SK-N-SH (cell line): ENCODE results near the gene CLCN1. TPM values are rescaled to one million over a fixed set of nuclear protein-coding genes. Genes with fewer than 3 reads are reported as not detected.
A peak's percentile ranks its signal among the peaks of the same experiment; 100 is the strongest.

Experiments
- CTCF ChIA-PET: fragments of 300-600, 350-600 bp; formaldehyde crosslinking; extraction: SDS; loops from one replicate; lab custom pipeline; 2021; lab: Yijun Ruan, JAX
- POLR2A ChIA-PET: fragments of 350-600 bp; sonication (Branson Sonifier 250); formaldehyde crosslinking; extraction: SDS; loops from one replicate; lab custom pipeline; 2020; ENCODE audit warnings: antibody characterized with exemption, inconsistent platforms; lab: Yijun Ruan, JAX
- DNase-seq: peaks from one replicate; pipeline ENCODE4 v3.0.0; 2012
- H2AFZ ChIP-seq: fragments of 200-600 bp; sonication (generic); 2 replicates; pipeline ENCODE4 v1.8.1; 2016; ENCODE audit warnings: antibody characterized with exemption, mild to moderate bottlenecking, low read depth
- H3F3A ChIP-seq: fragments of 200-600 bp; sonication (generic); replicated peaks from 2 replicates; pipeline ENCODE3; 2016; ENCODE audit warnings: antibody characterized with exemption, mild to moderate bottlenecking; ENCODE audit not compliant: insufficient read depth
- H3K27ac ChIP-seq, 2 experiments: fragments of 200-500 bp in 1 of 2; fragments of 200-600 bp in 1 of 2; sonication (Bioruptor generic) in 1 of 2; sonication (generic), shearing (Covaris generic) in 1 of 2; 2 replicates each; pipeline versions ENCODE4 v1.5.1 to v1.6.1; 2014 to 2016; ENCODE audit warnings: low read depth in 2 of 2, inconsistent platforms in 1 of 2, low read length in 1 of 2, mild to moderate bottlenecking in 1 of 2, mixed read lengths in 1 of 2
- H3K27me3 ChIP-seq: fragments of 200-600 bp; sonication (generic), shearing (Covaris generic); 2 replicates; pipeline ENCODE4 v1.6.1; 2016; ENCODE audit warnings: mixed run types; ENCODE audit not compliant: insufficient read depth
- H3K36me3 ChIP-seq, 2 experiments: fragments of 200-500 bp in 1 of 2; fragments of 200-600 bp in 1 of 2; sonication (Bioruptor generic) in 1 of 2; sonication (generic) in 1 of 2; replicated peaks in 1 of 2; 2 replicates each; pipeline versions ENCODE3 to v1.5.1; 2014 to 2016; ENCODE audit warnings: low read length in 1 of 2, mild to moderate bottlenecking in 1 of 2; ENCODE audit not compliant: insufficient read depth in 2 of 2, control insufficient read depth in 1 of 2
- H3K4me1 ChIP-seq, 2 experiments: fragments of 200-500 bp in 1 of 2; fragments of 200-600 bp in 1 of 2; sonication (Bioruptor generic) in 1 of 2; sonication (generic), shearing (Covaris generic) in 1 of 2; 2 replicates each; pipeline versions ENCODE4 v1.5.1 to v1.6.1; 2014 to 2016; ENCODE audit warnings: low read depth in 1 of 2, low read length in 1 of 2, mixed run types in 1 of 2; ENCODE audit not compliant: insufficient read depth in 2 of 2, control insufficient read depth in 1 of 2
- H3K4me2 ChIP-seq: fragments of 200-600 bp; sonication (generic), shearing (Covaris generic); 2 replicates; pipeline ENCODE4 v1.6.1; 2017; ENCODE audit warnings: mixed run types
- H3K4me3 ChIP-seq, 2 experiments: fragments of 200-500 bp in 1 of 2; fragments of 200-600 bp in 1 of 2; sonication (Bioruptor generic) in 1 of 2; sonication (generic), shearing (Covaris generic) in 1 of 2; 2 replicates each; pipeline versions ENCODE4 v1.5.1 to v1.8.1; 2014 to 2016; ENCODE audit warnings: low read depth in 2 of 2, inconsistent platforms in 1 of 2, low read length in 1 of 2, mild to moderate bottlenecking in 1 of 2, mixed read lengths in 1 of 2, moderate library complexity in 1 of 2
- H3K79me2 ChIP-seq: fragments of 200-600 bp; sonication (generic); 2 replicates; pipeline ENCODE4 v1.8.1; 2017; ENCODE audit warnings: mild to moderate bottlenecking; ENCODE audit not compliant: insufficient read depth
- H3K9ac ChIP-seq: fragments of 200-600 bp; sonication (generic); 2 replicates; pipeline ENCODE4 v1.6.1; 2017; ENCODE audit warnings: mixed run types
- H3K9me2 ChIP-seq: fragments of 200-600 bp; sonication (generic); 2 replicates; pipeline ENCODE4 v1.6.1; 2017; ENCODE audit warnings: mixed run types
- H3K9me3 ChIP-seq: fragments of 200-600 bp; sonication (generic); 2 replicates; pipeline ENCODE4 v1.6.1; 2017; ENCODE audit warnings: mixed run types, mild to moderate bottlenecking, moderate library complexity
- H4K20me1 ChIP-seq: fragments of 200-600 bp; sonication (generic); 2 replicates; pipeline ENCODE4 v1.6.1; 2017; ENCODE audit warnings: mild to moderate bottlenecking, mixed run types; ENCODE audit not compliant: insufficient read depth
- EZH2phosphoT487 ChIP-seq: fragments of 200-600 bp; sonication (generic); IDR thresholded peaks from 2 replicates; pipeline ENCODE4 v1.6.1; 2017; ENCODE audit warnings: low read depth, mixed run types, mild to moderate bottlenecking, antibody characterized with exemption, moderate library complexity, borderline replicate concordance
- GABPA ChIP-seq: IDR thresholded peaks from 2 replicates; pipeline ENCODE4 v1.4.0; 2012; ENCODE audit warnings: low read depth, mild to moderate bottlenecking
- MXI1 ChIP-seq: IDR thresholded peaks from 2 replicates; pipeline ENCODE4 v1.6.1; 2012; ENCODE audit warnings: mild to moderate bottlenecking, low read depth, low read length, improper control_type of control experiment
- NFIC ChIP-seq: IDR thresholded peaks from 2 replicates; pipeline ENCODE4 v1.4.0; 2012; ENCODE audit warnings: borderline replicate concordance
- RAD21 ChIP-seq: IDR thresholded peaks from 2 replicates; pipeline ENCODE4 v1.6.1; 2012; ENCODE audit warnings: mild to moderate bottlenecking, low read length
- SIN3A ChIP-seq: IDR thresholded peaks from 2 replicates; pipeline ENCODE4 v1.6.1; 2012; ENCODE audit warnings: low read depth, mild to moderate bottlenecking, low read length, moderate library complexity, borderline replicate concordance
- TCF12 ChIP-seq: IDR thresholded peaks from 2 replicates; pipeline ENCODE4 v1.4.0; 2012
- TEAD4 ChIP-seq: IDR thresholded peaks from 2 replicates; pipeline ENCODE4 v1.4.0; 2012; ENCODE audit warnings: mild to moderate bottlenecking, borderline replicate concordance; ENCODE audit not compliant: insufficient read depth
- WGBS: methylation state at CpG from one replicate; pipeline ENCODE4 v1.1.6; 2017; ENCODE audit warnings: low lambda C conversion rate; 5-methylcytosine and 5-hydroxymethylcytosine counted together
- polyA plus RNA-seq, 3 experiments: library from polyadenylated mRNA; depleted of rRNA; stranded (reverse); fragments of >200 nt; gene quantifications; 2 replicates each; pipeline ENCODE4 v1.2.3, GENCODE V29; 2012
- TF ChIP-seq, protein P1 (sequence below): IDR thresholded peaks from 2 replicates; pipeline ENCODE4; 2012
- TF ChIP-seq, protein P2 (sequence below): fragments of 200-600 bp; sonication (generic); IDR thresholded peaks from 2 replicates; pipeline ENCODE4 v1.6.1; 2017; ENCODE audit warnings: antibody characterized with exemption, mild to moderate bottlenecking, moderate library complexity
- TF ChIP-seq, protein P3 (sequence below): IDR thresholded peaks from 2 replicates; pipeline ENCODE4 v1.4.0; 2012; ENCODE audit warnings: low read depth

CLCN1 gene
- polyA plus RNA-seq, 1 of the 3 experiments (the other 2 are of a cell fraction) = 0.12 TPM

DNA sequence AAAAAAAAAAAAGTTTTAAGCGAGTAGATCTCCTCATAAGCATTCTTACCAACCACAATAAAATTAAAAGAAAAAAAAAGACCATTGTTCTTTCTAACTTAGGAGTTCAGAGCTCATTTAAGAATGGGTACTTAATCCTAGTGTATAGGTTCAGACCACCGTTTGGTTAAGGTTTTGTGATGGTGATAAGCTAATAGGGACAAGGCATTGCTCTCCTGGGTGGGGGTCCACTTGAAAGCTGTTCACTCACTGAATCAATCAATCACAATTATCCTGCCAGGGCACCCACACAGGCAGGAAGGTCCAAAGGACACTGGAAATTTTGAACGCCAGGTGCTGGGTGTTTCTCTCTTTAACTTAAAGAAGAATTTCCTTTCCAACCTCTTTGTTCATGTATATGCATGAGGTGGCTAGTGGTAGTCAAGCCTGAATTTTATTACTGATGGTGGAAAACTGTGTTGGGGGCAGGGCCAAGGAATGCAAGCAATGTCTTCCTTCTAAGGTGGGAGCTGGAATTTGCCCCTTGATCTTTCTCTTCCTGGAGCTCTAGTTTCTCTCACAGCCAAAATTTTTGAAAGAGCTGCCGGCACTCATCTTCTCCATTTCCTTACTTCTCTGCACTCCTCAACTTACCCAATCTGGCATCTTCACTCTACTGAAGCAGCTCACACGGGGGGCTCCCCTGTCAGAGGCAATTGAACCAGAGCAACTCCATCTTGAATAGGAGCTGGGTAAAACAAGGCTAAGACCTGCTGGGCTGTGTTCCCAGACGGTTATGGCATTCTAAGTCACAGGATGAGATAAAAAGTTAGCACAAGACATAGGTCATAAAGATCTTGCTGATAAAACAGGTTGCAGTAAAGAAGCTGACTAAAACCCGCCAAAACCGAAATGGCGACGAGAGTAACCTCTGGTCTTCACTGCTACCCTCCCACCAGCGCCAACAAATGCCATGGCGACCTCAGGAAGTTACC is 54.1 kb downstream of the CLCN1 start:
- 81% methylated on average over 12 of the region's 12 CpGs for WGBS
- H3K4me1 ChIP-seq = peaks cover 6 to 18% of the 10 kb centered on the region in 2 experiments; a peak in 3 of 4 replicates
- no peak overlapping the region for H3K4me3 ChIP-seq
- no peaks in the 10 kb centered on the region for H3K36me3 ChIP-seq
- ChIA-PET POLR2A (no interaction called here), CTCF (interaction anchor here (1.0 to 3.3 kb wide), 3 partner anchors 10 to 129 kb away, joined by 3 to 29 read pairs (median 12); partner anchors contain the start of gene ZYX)
- H3K9me3 ChIP-seq = no peaks in the 10 kb centered on the region
- DNase-seq = no peak
- no peaks in the 10 kb centered on the region for H3K27me3 ChIP-seq
- no peaks in the 10 kb centered on the region for H4K20me1 ChIP-seq
- no peak for TF ChIP-seq TEAD4
- H3K9me2 ChIP-seq = no peaks in the 10 kb centered on the region
- peaks cover 14% of the 10 kb centered on the region for H3F3A ChIP-seq
- H3K27ac ChIP-seq = no peak overlapping the region
- H3K9ac ChIP-seq = no peak overlapping the region
- no peak overlapping the region for H3K4me2 ChIP-seq
- H2AFZ ChIP-seq = no peak overlapping the region
- H3K79me2 ChIP-seq = no peaks in the 10 kb centered on the region

DNA sequence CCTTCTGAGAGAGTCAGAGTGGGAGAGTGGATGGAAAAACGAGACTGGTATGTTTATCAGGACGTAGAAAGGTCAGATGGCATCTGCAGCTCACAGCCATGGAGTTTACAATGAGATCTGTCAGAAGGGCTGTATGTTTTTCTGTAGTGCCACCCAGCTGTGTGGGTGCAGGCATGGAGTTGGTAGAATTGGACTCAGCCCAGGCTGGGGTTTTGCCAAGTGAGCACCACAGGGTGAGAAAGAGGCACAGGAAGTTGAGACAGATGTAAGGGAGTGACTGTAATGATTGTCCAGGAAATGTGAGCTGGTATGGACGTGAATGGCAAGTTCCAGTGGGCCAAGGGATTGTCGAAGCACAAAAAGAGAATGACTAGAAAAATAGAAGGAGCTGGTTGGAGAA is 56.2 kb downstream of the CLCN1 start:
- H2AFZ ChIP-seq = no peak overlapping the region

More for the DNA sequence above, 56.2 kb downstream of the CLCN1 start:
- 54% methylated on average over 4 of the region's 4 CpGs for WGBS
- ChIA-PET POLR2A (no interaction called here), CTCF (interaction anchor here (1.0 to 4.1 kb wide), 6 partner anchors 8 to 132 kb away, joined by 3 to 20 read pairs (median 6); no protein-coding TSS in a partner anchor)
- Histone ChIP-seq H3K4me1 (peaks cover 6 to 29% of the 10 kb centered on the region in 2 experiments; a peak in 3 of 4 replicates), H3K4me2 (0 out of 2 replicates have a peak overlapping the region, but pooled peaks have one; percentile 5), H3F3A (peaks cover 20% of the 10 kb centered on the region), H3K36me3 (no peaks in the 10 kb centered on the region), H4K20me1 (no peaks in the 10 kb centered on the region), H3K79me2 (peaks cover under 1% of the 10 kb centered on the region; the same call in 1 of the 2 replicates), H3K4me3 (no peak overlapping the region), H3K27me3 (no peaks in the 10 kb centered on the region), H3K27ac (no peak overlapping the region), H3K9ac (no peak overlapping the region), H3K9me2 (no peaks in the 10 kb centered on the region), H3K9me3 (no peaks in the 10 kb centered on the region)
- TF ChIP-seq RAD21 (peak; percentile 21; the same call in 1 of the 2 replicates), EZH2phosphoT487 (no peak), SIN3A (peak; percentile 37; the same call in 1 of the 2 replicates), GABPA (no peak), TCF12 (peak; percentile 51; the same call in 1 of the 2 replicates), NFIC (peak; percentile 85), MXI1 (no peak)
- TF ChIP-seq, protein P1, sequence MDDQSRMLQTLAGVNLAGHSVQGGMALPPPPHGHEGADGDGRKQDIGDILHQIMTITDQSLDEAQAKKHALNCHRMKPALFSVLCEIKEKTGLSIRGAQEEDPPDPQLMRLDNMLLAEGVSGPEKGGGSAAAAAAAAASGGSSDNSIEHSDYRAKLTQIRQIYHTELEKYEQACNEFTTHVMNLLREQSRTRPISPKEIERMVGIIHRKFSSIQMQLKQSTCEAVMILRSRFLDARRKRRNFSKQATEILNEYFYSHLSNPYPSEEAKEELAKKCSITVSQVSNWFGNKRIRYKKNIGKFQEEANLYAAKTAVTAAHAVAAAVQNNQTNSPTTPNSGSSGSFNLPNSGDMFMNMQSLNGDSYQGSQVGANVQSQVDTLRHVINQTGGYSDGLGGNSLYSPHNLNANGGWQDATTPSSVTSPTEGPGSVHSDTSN = 0 out of 2 replicates have a peak, but pooled peaks have one; percentile 15
- TF ChIP-seq, protein P2, sequence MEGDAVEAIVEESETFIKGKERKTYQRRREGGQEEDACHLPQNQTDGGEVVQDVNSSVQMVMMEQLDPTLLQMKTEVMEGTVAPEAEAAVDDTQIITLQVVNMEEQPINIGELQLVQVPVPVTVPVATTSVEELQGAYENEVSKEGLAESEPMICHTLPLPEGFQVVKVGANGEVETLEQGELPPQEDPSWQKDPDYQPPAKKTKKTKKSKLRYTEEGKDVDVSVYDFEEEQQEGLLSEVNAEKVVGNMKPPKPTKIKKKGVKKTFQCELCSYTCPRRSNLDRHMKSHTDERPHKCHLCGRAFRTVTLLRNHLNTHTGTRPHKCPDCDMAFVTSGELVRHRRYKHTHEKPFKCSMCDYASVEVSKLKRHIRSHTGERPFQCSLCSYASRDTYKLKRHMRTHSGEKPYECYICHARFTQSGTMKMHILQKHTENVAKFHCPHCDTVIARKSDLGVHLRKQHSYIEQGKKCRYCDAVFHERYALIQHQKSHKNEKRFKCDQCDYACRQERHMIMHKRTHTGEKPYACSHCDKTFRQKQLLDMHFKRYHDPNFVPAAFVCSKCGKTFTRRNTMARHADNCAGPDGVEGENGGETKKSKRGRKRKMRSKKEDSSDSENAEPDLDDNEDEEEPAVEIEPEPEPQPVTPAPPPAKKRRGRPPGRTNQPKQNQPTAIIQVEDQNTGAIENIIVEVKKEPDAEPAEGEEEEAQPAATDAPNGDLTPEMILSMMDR = peak; percentile 39
- TF ChIP-seq, protein P3, sequence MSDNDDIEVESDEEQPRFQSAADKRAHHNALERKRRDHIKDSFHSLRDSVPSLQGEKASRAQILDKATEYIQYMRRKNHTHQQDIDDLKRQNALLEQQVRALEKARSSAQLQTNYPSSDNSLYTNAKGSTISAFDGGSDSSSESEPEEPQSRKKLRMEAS = peak; percentile 72
- no peak for DNase-seq
